Glutamatergic neuron (in vitro differentiated cells): Measurements from ENCODE around the gene FLOT1. TPM values are rescaled to one million over a fixed set of nuclear protein-coding genes. Genes with fewer than 3 reads are reported as not detected.
A peak's percentile ranks its signal among the peaks of the same experiment; 100 is the strongest.

Source experiments
- DNase-seq: peaks from one replicate; pipeline ENCODE4 v3.0.0; 2022
- H3K27ac Mint-ChIP-seq: one replicate; pipeline ENCODE4 v1.8.0; 2020; ENCODE audit warnings: mild to moderate bottlenecking, mixed read lengths, inconsistent platforms; ENCODE audit not compliant: unreplicated experiment
- H3K27me3 Mint-ChIP-seq: one replicate; pipeline ENCODE4 v1.8.0; 2020; ENCODE audit warnings: mild to moderate bottlenecking, moderate library complexity, mixed read lengths, inconsistent platforms; ENCODE audit not compliant: unreplicated experiment
- H3K36me3 Mint-ChIP-seq: one replicate; pipeline ENCODE4 v1.8.0; 2020; ENCODE audit warnings: mild to moderate bottlenecking, mixed read lengths, inconsistent platforms; ENCODE audit not compliant: unreplicated experiment
- H3K4me1 Mint-ChIP-seq: one replicate; pipeline ENCODE4 v1.8.0; 2020; ENCODE audit warnings: mild to moderate bottlenecking, low read depth, mixed read lengths, inconsistent platforms; ENCODE audit not compliant: unreplicated experiment
- H3K4me3 Mint-ChIP-seq: one replicate; pipeline ENCODE4 v1.8.0; 2020; ENCODE audit warnings: mild to moderate bottlenecking, mixed read lengths, inconsistent platforms; ENCODE audit not compliant: unreplicated experiment
- H3K9me3 Mint-ChIP-seq: one replicate; pipeline ENCODE4 v1.8.0; 2020; ENCODE audit warnings: mild to moderate bottlenecking, moderate library complexity, mixed read lengths, inconsistent platforms; ENCODE audit not compliant: unreplicated experiment
- total RNA-seq: library from RNA; stranded (reverse); fragmentation: NEBNext Ultra II Directional; extraction: Animal tissue kit (Norgen Biotek cat#: 25700); gene quantifications from one replicate; pipeline ENCODE4 v1.2.1, GENCODE V29; 2021; ENCODE audit not compliant: unreplicated experiment
- TF ChIP-seq, protein P1 (sequence below): fragments of 200-600 bp; sonication (generic); IDR thresholded peaks from one replicate; pipeline ENCODE4 v1.5.0; 2021; ENCODE audit not compliant: partially characterized antibody, unreplicated experiment

Gene FLOT1
- total RNA-seq, 1 donor from 2014 or later, result 191 TPM

DNA sequence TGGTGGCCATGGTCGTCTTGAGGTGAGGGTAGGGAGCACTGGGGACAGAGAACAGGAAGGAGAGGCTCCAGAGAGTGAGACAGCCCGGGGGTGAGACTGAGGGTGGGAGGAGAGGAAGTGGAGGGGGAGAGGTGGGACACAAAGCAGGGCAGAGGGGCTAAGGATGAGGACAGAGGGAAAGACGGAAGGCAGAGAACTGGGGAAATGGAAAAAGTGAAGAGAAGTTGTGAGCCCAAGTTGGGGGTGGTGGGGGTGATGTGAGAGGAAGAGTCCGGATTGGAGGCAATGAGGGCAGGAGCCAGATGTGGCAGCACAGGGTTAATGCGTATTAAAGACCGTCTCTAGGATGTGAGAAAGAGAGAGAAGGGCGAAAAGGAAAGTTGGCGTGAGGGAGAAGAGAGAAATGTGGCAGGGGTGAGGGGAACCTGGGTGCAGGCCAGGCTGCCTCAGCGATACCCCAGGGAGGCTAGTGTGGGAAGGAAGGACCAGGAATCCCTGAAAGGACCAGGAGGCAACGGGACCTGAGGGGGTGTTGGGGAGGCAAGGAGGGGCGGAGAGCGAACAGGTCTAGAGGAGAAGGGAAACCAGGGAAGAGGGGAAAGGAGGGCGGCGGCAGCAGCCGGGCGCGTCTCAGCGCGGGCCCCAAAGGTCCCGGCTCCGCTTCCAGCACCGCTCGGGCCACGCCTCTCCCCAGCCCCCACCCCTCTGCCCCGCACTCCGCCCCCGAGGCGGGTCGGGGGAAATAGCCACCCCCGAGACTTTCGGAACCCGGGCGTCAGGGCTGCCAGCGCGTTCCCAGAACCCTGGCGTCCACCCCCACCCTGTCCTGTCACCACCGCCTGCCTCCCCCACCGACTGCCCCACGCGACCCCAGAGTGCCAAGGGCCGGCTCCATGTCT is 56.2 kb downstream of the FLOT1 start, which contains the start of gene PPP1R18:
PPP1R18 (minus strand) TSS at position 637 of the 899 bp plus-strand sequence; CDS start at position 10, 627 bp downstream.
- Mint-ChIP-seq H3K27ac (peak within 1 kb of the TSS; percentile 100), H3K9me3 (peaks cover 30% of the 10 kb centered on the region), H3K4me1 (peaks cover 44% of the 10 kb centered on the region), H3K27me3 (peaks cover 35% of the 10 kb centered on the region), H3K4me3 (peak within 1 kb of the TSS; percentile 100), H3K36me3 (peaks cover 5% of the 10 kb centered on the region)
- TF ChIP-seq, protein P1, sequence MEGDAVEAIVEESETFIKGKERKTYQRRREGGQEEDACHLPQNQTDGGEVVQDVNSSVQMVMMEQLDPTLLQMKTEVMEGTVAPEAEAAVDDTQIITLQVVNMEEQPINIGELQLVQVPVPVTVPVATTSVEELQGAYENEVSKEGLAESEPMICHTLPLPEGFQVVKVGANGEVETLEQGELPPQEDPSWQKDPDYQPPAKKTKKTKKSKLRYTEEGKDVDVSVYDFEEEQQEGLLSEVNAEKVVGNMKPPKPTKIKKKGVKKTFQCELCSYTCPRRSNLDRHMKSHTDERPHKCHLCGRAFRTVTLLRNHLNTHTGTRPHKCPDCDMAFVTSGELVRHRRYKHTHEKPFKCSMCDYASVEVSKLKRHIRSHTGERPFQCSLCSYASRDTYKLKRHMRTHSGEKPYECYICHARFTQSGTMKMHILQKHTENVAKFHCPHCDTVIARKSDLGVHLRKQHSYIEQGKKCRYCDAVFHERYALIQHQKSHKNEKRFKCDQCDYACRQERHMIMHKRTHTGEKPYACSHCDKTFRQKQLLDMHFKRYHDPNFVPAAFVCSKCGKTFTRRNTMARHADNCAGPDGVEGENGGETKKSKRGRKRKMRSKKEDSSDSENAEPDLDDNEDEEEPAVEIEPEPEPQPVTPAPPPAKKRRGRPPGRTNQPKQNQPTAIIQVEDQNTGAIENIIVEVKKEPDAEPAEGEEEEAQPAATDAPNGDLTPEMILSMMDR, result no peak
- DNase-seq, result peak; percentile 63

DNA sequence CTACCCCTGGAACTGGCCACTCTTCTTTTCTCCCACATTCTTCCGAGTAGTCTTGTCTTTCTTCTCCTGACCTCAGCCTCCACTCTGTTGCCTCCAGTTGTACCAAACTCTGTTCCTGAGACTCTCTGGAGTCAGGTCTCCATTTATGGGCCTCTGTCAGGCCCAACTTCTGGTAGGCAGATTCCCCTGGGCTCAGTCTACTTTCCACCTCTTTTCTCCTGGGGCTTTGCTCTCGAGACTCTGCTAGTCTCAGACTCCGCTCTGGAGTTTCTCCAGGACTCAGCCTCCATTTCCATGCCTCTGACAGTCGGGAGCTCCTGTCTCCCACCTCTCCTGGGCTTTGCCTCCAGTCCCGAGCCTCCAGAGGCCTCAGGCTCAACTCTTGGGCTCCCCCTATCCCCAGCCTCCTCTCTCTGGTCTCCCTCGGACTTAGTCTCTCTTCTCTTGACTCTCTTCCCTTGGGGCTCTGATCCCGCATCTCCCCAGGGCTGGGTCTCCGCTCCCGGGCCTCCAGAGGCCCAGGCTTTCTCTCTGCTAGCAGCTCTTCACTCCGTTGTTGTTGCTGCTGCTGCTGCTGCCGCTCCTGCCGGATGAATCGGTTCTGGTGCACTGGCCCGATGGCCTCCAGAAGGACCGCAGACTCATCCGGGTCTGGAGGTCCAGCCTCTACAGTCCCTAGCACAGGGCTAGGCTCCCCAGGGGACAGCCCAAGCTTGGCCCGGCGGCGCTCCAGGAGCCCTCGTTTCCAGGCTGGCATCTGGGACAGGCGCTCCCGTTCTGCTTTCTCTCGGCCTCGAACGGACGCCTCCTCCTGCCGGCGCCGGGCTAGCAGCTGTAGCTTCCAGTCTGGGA is 57.1 kb downstream of the FLOT1 start:
- Mint-ChIP-seq H3K36me3 (peaks cover 5% of the 10 kb centered on the region), H3K27me3 (peaks cover 37% of the 10 kb centered on the region), H3K9me3 (peaks cover 25% of the 10 kb centered on the region), H3K4me3 (peak overlapping the region; percentile 100), H3K27ac (peak overlapping the region; percentile 100), H3K4me1 (peaks cover 47% of the 10 kb centered on the region)
- peak; percentile 45 for DNase-seq
- TF ChIP-seq, protein P1, result no peak

DNA sequence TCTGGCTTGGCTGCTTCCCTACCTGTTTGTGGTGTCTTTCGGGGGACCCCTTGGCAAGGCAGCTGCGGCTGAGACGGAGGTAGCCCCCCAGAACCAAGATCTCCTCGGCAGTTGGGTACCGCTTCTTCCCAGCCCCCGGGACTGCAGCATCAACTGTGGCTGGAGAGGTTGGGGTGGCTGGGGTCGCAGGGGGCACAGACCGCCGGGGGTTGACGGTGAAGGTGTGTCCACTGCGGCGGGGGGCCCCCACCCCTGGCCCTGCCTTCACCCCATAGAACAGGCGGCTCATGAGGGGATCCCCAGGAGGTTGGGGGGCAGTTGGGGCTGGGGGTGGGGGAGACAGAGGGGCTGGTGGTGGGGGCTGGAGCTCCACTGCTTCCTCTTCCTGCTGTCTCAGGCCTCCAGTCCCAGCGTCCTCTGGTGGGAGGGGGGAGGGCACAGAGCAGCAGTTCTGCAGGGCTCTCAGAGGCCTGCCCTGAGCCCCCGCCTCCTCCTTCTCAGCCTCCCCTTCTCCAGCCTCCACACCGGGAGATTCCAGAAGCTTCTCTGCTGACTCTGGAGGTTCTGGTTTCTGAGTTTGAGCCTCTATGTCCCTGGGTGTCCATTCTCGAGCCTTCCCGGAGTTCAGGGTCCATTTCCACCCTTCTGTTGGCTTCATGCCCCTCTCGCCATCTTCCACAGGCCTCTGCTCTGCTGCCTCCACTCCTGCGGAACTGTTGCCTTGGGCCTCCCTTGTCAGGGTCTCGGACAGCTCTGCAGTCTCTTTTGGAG is 57.9 kb downstream of the FLOT1 start:
- Mint-ChIP-seq H3K36me3 (peaks cover 5% of the 10 kb centered on the region), H3K4me1 (peaks cover 46% of the 10 kb centered on the region), H3K27me3 (peaks cover 37% of the 10 kb centered on the region), H3K9me3 (peaks cover 23% of the 10 kb centered on the region), H3K4me3 (peak overlapping the region; percentile 100), H3K27ac (peak overlapping the region; percentile 100)
- TF ChIP-seq, protein P1, result no peak
- DNase-seq, result peak; percentile 33

DNA sequence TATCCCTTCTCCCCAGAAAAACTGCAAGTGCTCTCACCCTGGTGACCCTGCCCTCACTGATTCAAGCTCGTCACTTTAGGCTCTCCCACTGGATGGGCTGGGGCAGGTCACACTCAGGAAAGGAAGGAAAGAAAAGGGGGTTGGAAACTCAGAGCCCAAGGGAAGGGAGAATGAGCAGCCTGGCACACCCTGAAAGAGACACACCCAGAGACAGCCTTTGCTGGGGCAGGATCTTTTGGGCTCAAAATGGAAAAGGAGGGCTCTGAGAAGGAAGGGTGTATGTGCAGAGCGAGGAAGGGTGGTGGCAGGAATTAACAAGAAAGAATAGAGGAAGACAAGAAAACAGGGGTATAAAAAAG is 58.5 kb downstream of the FLOT1 start:
- Mint-ChIP-seq H3K9me3 (peaks cover 23% of the 10 kb centered on the region), H3K4me1 (peaks cover 44% of the 10 kb centered on the region)

More for the DNA sequence above, 58.5 kb downstream of the FLOT1 start:
- DNase-seq, result no peak
- peak overlapping the region; percentile 97 for H3K4me3 Mint-ChIP-seq
- TF ChIP-seq, protein P1, result no peak
- peaks cover 5% of the 10 kb centered on the region for H3K36me3 Mint-ChIP-seq
- H3K27ac Mint-ChIP-seq, result peak overlapping the region; percentile 84
- H3K27me3 Mint-ChIP-seq, result peaks cover 37% of the 10 kb centered on the region
